GM23248 (cell line): Measurements from ENCODE around the gene ABCC10.

Experiments used
- EZH2 ChIP-seq: fragments of 200-600 bp; sonication (generic); IDR thresholded peaks from 2 replicates; pipeline ENCODE4 v1.6.1; 2018; ENCODE audit warnings: antibody characterized with exemption, mild to moderate bottlenecking; ENCODE audit not compliant: insufficient read depth, poor library complexity, severe bottlenecking
- EZH2phosphoT487 ChIP-seq: fragments of 200-600 bp; sonication (generic); IDR thresholded peaks from 2 replicates; pipeline ENCODE4 v1.6.1; 2018; ENCODE audit warnings: antibody characterized with exemption, moderate library complexity, mild to moderate bottlenecking, low read depth; ENCODE audit not compliant: insufficient read depth

DNA sequence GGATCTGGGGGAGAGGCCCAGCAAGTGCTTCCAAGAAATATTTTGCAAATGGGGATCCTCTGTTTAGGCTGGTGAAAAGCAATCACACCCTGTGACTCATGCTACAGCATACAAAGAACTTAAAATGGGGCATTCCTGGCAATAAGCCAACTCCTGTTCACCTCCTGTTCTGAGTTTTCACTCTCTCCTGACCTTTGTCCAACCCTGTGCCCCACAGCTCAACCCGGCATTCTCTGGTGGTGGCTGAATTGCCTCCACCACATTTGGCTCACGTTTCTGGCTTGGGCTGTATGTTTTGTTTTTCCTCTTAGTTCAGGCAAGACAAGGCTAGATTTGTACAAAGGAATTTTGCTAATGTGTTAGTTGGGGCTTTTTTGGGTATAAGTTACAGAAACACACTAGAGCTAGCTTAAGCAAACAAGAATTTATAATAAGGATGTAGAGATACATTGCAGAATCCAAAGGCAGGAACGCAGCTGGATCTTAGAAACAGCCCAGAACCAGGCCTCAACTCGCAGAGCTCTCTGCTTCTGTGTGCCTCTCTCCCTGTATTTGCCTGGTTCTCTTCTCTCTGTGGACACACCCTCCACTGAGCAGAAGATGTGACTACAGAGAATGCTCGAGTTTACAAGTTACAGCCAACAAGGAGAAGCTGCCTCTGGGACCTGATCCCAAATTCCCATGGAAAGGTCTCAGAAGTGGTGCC, 9.4 kb downstream of the ABCC10 start:
- no peak for TF ChIP-seq EZH2
- no peak for TF ChIP-seq EZH2phosphoT487
